KMS-11 (cell line): ENCODE measurements around the gene SUSD3.
A peak's percentile ranks its signal among the peaks of the same experiment; 100 is the strongest.

Experiments
- H2AFZ ChIP-seq: fragments of 200-600 bp; sonication (generic); 2 replicates; pipeline ENCODE4 v1.6.1; 2016; ENCODE audit warnings: antibody characterized with exemption, mixed run types, low read depth
- H3K27ac ChIP-seq: fragments of 200-600 bp; sonication (generic); 2 replicates; pipeline ENCODE4 v1.6.1; 2016; ENCODE audit warnings: mild to moderate bottlenecking, mixed run types
- H3K27me3 ChIP-seq: fragments of 200-600 bp; sonication (generic); 2 replicates; pipeline ENCODE4 v1.6.1; 2017; ENCODE audit warnings: mild to moderate bottlenecking, low read depth, mixed run types, moderate library complexity; ENCODE audit not compliant: insufficient read depth
- H3K36me3 ChIP-seq: fragments of 200-600 bp; sonication (generic); 2 replicates; pipeline ENCODE4 v1.6.1; 2017; ENCODE audit warnings: mild to moderate bottlenecking, mixed run types; ENCODE audit not compliant: insufficient read depth
- H3K4me1 ChIP-seq: fragments of 200-600 bp; sonication (generic); 2 replicates; pipeline ENCODE4 v1.6.1; 2016; ENCODE audit warnings: mild to moderate bottlenecking, low read depth, mixed run types; ENCODE audit not compliant: poor library complexity, severe bottlenecking
- H3K4me2 ChIP-seq: fragments of 200-600 bp; sonication (generic); 2 replicates; pipeline ENCODE4 v1.7.0; 2016; ENCODE audit warnings: mild to moderate bottlenecking, mixed run types
- H3K4me3 ChIP-seq: fragments of 200-600 bp; sonication (generic); IDR thresholded peaks from 2 replicates; pipeline ENCODE4 v1.6.1; 2017; ENCODE audit warnings: low read depth, low read length, mixed read lengths; ENCODE audit not compliant: insufficient read depth
- H3K79me2 ChIP-seq: fragments of 200-600 bp; sonication (generic); 2 replicates; pipeline ENCODE4 v1.6.1; 2016; ENCODE audit warnings: low read depth, mixed run types; ENCODE audit not compliant: insufficient read depth
- H3K9ac ChIP-seq: fragments of 200-600 bp; sonication (generic); 2 replicates; pipeline ENCODE4 v1.6.1; 2016; ENCODE audit warnings: mild to moderate bottlenecking, mixed run types
- H4K20me1 ChIP-seq: fragments of 200-600 bp; sonication (generic); 2 replicates; pipeline ENCODE4 v1.6.1; 2016; ENCODE audit warnings: mild to moderate bottlenecking, mixed run types; ENCODE audit not compliant: insufficient read depth
- CTCF ChIP-seq: fragments of 200-600 bp; sonication (generic); conservative IDR thresholded peaks from 2 replicates; pipeline ENCODE4 v1.6.1; 2017; ENCODE audit warnings: low read depth, mild to moderate bottlenecking, antibody characterized with exemption, low read length, moderate library complexity, mixed read lengths

Gene SUSD3

DNA sequence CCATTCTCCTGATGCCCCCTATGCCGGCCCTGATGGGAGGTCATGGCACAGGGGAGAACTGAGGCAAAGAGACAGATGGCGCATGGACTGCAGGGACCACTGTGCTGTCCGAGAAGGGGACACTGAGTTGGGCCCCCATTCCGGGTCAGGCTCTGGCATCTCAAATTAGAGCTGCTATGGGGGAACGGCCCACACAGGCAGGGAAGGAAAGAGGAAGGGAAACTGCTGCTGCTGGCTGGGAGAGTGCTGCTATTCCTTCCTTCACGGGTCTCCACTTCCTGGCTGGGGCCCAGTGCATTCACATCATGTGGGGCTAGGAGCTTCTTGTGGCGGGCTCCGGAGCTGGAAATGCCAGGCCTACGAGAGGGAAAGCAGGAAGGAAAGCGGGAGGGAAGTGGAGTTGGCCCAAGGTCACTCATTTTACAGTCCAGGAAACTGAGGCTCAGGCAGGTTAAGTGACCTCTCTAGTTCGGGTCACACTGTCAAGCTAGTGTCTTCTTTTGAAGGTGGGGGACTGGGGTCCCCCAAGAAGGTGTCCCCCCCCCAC lies 36.2 kb downstream of the SUSD3 start:
- Histone ChIP-seq H3K79me2 (no peaks in the 10 kb centered on the region), H3K4me2 (peak overlapping the region; percentile 53), H3K36me3 (no peaks in the 10 kb centered on the region), H3K4me1 (peaks cover 33% of the 10 kb centered on the region), H3K9ac (peak overlapping the region; percentile 79), H3K27ac (peak overlapping the region; percentile 73), H3K4me3 (no peak overlapping the region), H4K20me1 (no peaks in the 10 kb centered on the region), H3K27me3 (no peaks in the 10 kb centered on the region), H2AFZ (peak overlapping the region; percentile 48; the same call in 1 of the 2 replicates)
- no peak for TF ChIP-seq CTCF

DNA sequence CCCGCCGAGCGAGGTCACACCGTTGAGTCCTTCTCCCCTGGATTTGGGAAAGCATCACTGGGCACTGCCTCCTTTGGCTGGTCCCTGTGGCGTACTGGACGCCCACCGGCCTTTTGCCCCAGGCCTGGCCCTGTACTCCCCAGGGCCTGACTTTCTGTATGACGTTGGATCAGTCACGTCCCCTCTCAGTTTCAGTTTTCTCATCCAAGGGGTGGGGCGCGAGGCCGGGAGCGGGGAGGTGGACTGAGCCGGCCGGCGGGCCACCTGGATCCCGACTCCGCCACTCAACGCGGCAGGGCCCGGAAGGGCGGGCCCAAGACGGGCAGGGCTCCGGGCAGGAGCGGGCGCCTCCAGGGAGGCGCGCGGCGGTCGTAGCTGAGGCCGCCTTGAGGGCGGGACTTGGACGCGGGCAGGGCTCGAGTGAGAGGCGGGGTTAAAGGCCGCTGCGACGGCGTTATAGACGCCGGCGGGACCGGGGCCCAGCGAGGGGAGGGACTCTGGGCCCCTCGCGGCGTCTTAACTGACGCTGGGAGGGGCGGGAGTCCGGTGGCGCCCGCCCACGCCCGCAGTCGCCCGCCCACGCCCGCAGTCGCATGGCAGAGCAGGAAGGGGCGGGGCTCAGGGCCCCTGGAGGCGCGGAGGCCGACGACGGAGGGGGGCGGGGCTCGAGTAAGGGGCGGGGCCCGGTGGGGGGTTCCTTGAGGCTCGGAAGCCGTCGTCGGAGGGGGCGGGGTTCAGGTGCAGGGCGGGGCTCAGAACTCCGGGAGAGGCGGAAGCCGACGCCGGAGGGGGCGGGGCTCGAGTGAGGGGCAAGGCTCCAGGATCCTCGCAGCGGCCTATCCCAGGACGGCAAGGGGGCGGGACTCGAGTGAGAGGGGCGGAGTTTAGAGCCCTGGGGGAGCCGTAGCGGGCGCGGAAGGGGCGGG lies 37.0 kb downstream of the SUSD3 start:
- H2AFZ ChIP-seq = peak overlapping the region; percentile 48; the same call in 1 of the 2 replicates
- no peak overlapping the region for H3K4me3 ChIP-seq
- H4K20me1 ChIP-seq = no peaks in the 10 kb centered on the region
- peak overlapping the region; percentile 79 for H3K9ac ChIP-seq
- H3K36me3 ChIP-seq = no peaks in the 10 kb centered on the region
- H3K27me3 ChIP-seq = no peaks in the 10 kb centered on the region
- H3K4me1 ChIP-seq = peaks cover 33% of the 10 kb centered on the region
- peak overlapping the region; percentile 53 for H3K4me2 ChIP-seq
- no peaks in the 10 kb centered on the region for H3K79me2 ChIP-seq
- peak overlapping the region; percentile 73 for H3K27ac ChIP-seq
- no peak for TF ChIP-seq CTCF

DNA sequence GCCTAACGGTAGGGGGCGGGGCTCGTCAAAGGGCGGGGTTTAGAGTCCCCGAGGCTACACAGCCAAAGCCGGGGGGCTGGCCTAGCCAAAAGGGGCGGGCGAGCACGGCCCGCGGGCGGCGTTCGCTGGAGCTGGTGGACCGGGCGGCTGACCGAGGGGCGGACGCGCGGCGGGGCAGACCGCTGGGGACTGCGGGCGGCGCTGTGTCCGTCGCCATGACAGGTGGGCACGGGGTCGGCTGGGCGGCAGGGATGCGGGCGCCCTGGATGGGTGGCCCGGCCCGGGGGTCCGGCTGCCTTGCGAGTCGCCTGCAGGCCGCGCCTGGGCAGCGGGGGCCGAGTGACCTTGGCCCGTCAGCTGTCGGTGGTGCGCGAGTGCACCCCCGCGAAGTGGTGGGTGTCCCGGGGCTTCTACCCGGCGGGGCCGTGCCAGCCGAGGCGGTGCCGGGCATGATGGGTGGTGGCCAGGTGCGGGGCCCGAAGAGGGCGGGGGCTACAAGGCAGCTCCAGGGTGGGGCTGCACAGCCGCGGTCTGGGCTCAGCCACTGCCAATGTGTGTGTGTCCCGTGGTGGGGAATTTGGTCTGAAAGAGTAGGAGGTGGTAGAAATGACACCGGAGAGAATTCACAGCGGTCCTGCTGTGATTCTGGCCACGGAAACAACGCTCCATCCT lies 37.8 kb downstream of the SUSD3 start, which contains the start of gene CARD19:
Gene CARD19, plus strand, starts transcription at position 87 of the 672 bp plus-strand sequence. Its CDS starts 129 bp downstream, at position 216.
- peak within 1 kb of the TSS; percentile 73 for H3K27ac ChIP-seq
- TF ChIP-seq CTCF = no peak
- H3K4me1 ChIP-seq = peaks cover 33% of the 10 kb centered on the region
- no peaks in the 10 kb centered on the region for H3K36me3 ChIP-seq
- no peak within 1 kb of the TSS for H3K4me3 ChIP-seq
- no peaks in the 10 kb centered on the region for H3K27me3 ChIP-seq
- H3K9ac ChIP-seq = peak within 1 kb of the TSS; percentile 79
- no peaks in the 10 kb centered on the region for H4K20me1 ChIP-seq
- peak within 1 kb of the TSS; percentile 80 for H3K4me2 ChIP-seq
- H3K79me2 ChIP-seq = no peaks in the 10 kb centered on the region
- H2AFZ ChIP-seq = peak within 1 kb of the TSS; percentile 88

- peak overlapping the region; percentile 88 for H2AFZ ChIP-seq
- H3K4me2 ChIP-seq = peak overlapping the region; percentile 80
Measured at GRCh38 chr9:93096811-93097382, 38.4 kb downstream of the SUSD3 start.

More at GRCh38 chr9:93096811-93097382, 38.4 kb downstream of the SUSD3 start:
- H3K79me2 ChIP-seq = no peaks in the 10 kb centered on the region
- peaks cover 33% of the 10 kb centered on the region for H3K4me1 ChIP-seq
- no peak for TF ChIP-seq CTCF
- no peak overlapping the region for H3K4me3 ChIP-seq
- H3K36me3 ChIP-seq = no peaks in the 10 kb centered on the region
- no peak overlapping the region for H3K27ac ChIP-seq
- no peaks in the 10 kb centered on the region for H3K27me3 ChIP-seq
- no peaks in the 10 kb centered on the region for H4K20me1 ChIP-seq
- peak overlapping the region; percentile 44; the same call in 1 of the 2 replicates for H3K9ac ChIP-seq
